CD14-positive monocyte (primary cell): ENCODE results near the gene ITIH3. TPM values are rescaled to one million over a fixed set of nuclear protein-coding genes. Genes with fewer than 3 reads are reported as not detected.

Experiments used
- DNase-seq, 3 donors: peaks; one replicate each; pipeline ENCODE4 v3.0.0-alpha.2; 2011 to 2022
- H2AFZ ChIP-seq: 2 replicates; pipeline ENCODE4 v1.6.0; 2012; ENCODE audit warnings: mild to moderate bottlenecking, low read depth, low read length, inconsistent platforms; ENCODE audit not compliant: insufficient read depth, poor library complexity, severe bottlenecking
- H3K27ac ChIP-seq, 2 donors: 1 replicate in 1 of 2; 2 replicates in 1 of 2; pipeline ENCODE4 v1.5.1; 2012 to 2013; ENCODE audit warnings: low read length in 2 of 2, control low read depth in 1 of 2, inconsistent platforms in 1 of 2, low read depth in 1 of 2, mild to moderate bottlenecking in 1 of 2
- H3K27me3 ChIP-seq, 2 donors: one replicate each; pipeline versions ENCODE4 v1.6.0 to v1.6.1; 2011 to 2013; ENCODE audit warnings: low read length in 2 of 2; ENCODE audit not compliant: control insufficient read depth in 2 of 2, insufficient read depth in 2 of 2
- H3K36me3 ChIP-seq, 2 donors: replicated peaks in 1 of 2; 1 replicate in 1 of 2; 2 replicates in 1 of 2; pipeline versions ENCODE4 v1.5.1 to v1.6.1; 2012 to 2013; ENCODE audit warnings: low read length in 2 of 2, control low read depth in 1 of 2, inconsistent platforms in 1 of 2, mild to moderate bottlenecking in 1 of 2; ENCODE audit not compliant: insufficient read depth in 2 of 2, control insufficient read depth in 1 of 2
- H3K4me1 ChIP-seq, 2 donors: 1 replicate in 1 of 2; 2 replicates in 1 of 2; pipeline versions ENCODE4 v1.5.1 to v1.6.1; 2012 to 2013; ENCODE audit warnings: low read length in 2 of 2, control low read depth in 1 of 2, inconsistent platforms in 1 of 2, mild to moderate bottlenecking in 1 of 2, moderate library complexity in 1 of 2; ENCODE audit not compliant: insufficient read depth in 2 of 2, control insufficient read depth in 1 of 2
- H3K4me2 ChIP-seq: replicated peaks from 2 replicates; pipeline ENCODE3; 2012; ENCODE audit warnings: low read length, moderate library complexity, mild to moderate bottlenecking; ENCODE audit not compliant: poor library complexity, severe bottlenecking; ENCODE audit errors: extremely low read depth
- H3K4me3 ChIP-seq, 3 experiments: fragments of 200-600 bp in 1 of 3; sonication (generic) in 1 of 3; replicated peaks in 1 of 3; 1 replicate in 2 of 3; 2 replicates in 1 of 3; pipeline ENCODE4 v1.5.1; 2011 to 2013; ENCODE audit warnings: low read length in 3 of 3, mild to moderate bottlenecking in 3 of 3, control low read depth in 2 of 3, low read depth in 2 of 3, inconsistent platforms in 1 of 3, moderate library complexity in 1 of 3
- H3K79me2 ChIP-seq: 2 replicates; pipeline ENCODE4 v1.6.0; 2012; ENCODE audit warnings: mild to moderate bottlenecking, control low read depth, inconsistent platforms, low read length, moderate library complexity; ENCODE audit not compliant: insufficient read depth
- H3K9ac ChIP-seq: 2 replicates; pipeline ENCODE4 v1.6.0; 2017; ENCODE audit warnings: low read length, mild to moderate bottlenecking; ENCODE audit not compliant: insufficient read depth, poor library complexity, severe bottlenecking
- H3K9me3 ChIP-seq, 2 donors: replicated peaks in 1 of 2; 1 replicate in 1 of 2; 2 replicates in 1 of 2; pipeline versions ENCODE4 v1.5.1 to v1.6.1; 2012 to 2013; ENCODE audit warnings: low read length in 2 of 2, control low read depth in 1 of 2; ENCODE audit not compliant: control insufficient read depth in 1 of 2, insufficient read depth in 1 of 2
- H4K20me1 ChIP-seq: 2 replicates; pipeline ENCODE4 v1.6.0; 2012; ENCODE audit warnings: mild to moderate bottlenecking, low read length, control low read depth, moderate library complexity; ENCODE audit not compliant: insufficient read depth
- H3K27ac Mint-ChIP-seq, 7 donors: one replicate each; pipeline ENCODE4 v1.8.0; 2020; ENCODE audit warnings: mild to moderate bottlenecking in 7 of 7, mixed read lengths in 7 of 7, moderate library complexity in 6 of 7, inconsistent platforms in 2 of 7
- H3K27me3 Mint-ChIP-seq, 3 donors: one replicate each; pipeline ENCODE4 v1.8.0; 2021 to 2022; ENCODE audit warnings: low read depth in 3 of 3, mild to moderate bottlenecking in 3 of 3, mixed read lengths in 3 of 3, moderate library complexity in 3 of 3, inconsistent platforms in 1 of 3
- H3K36me3 Mint-ChIP-seq, 2 donors: one replicate each; pipeline ENCODE4 v1.8.0; 2020; ENCODE audit warnings: mixed read lengths in 2 of 2, inconsistent platforms in 1 of 2, mild to moderate bottlenecking in 1 of 2
- H3K4me1 Mint-ChIP-seq: one replicate; pipeline ENCODE4 v1.8.0; 2020; ENCODE audit warnings: mild to moderate bottlenecking, mixed read lengths
- H3K4me3 Mint-ChIP-seq, 2 donors: one replicate each; pipeline ENCODE4 v1.8.0; 2020; ENCODE audit warnings: mild to moderate bottlenecking in 2 of 2, mixed read lengths in 2 of 2, moderate library complexity in 1 of 2
- H3K9me3 Mint-ChIP-seq, 7 donors: one replicate each; pipeline ENCODE4 v1.8.0; 2020 to 2022; ENCODE audit warnings: mixed read lengths in 7 of 7, mild to moderate bottlenecking in 6 of 7, moderate library complexity in 6 of 7, inconsistent platforms in 2 of 7
- WGBS: methylation state at CpG from one replicate; pipeline ENCODE4 v1.1.5; 2013; ENCODE audit warnings: missing lambda C conversion rate; ENCODE audit not compliant: insufficient coverage; 5-methylcytosine and 5-hydroxymethylcytosine counted together
- intact Hi-C, 2 donors: fragments of 100-400 bp; cut with micrococcal nuclease; formaldehyde crosslinking; loops; one replicate each; pipeline versions ENCODE4 v1.15.0 to v1.15.1; 2023
- polyA plus RNA-seq, 3 donors: library from polyadenylated mRNA; depleted of rRNA in 1 of 3; unstranded in 2 of 3; stranded (reverse) in 1 of 3; fragments of 300-500 nt in 2 of 3; fragments of >200 nt in 1 of 3; fragmentation: Illumina TruSeq in 2 of 3; gene quantifications; 1 replicate in 2 of 3; 2 replicates in 1 of 3; pipeline ENCODE4 v1.2.3, GENCODE V29; 2012 to 2021
- TF ChIP-seq, protein P1 (sequence below): fragments of 200-600 bp; IDR thresholded peaks from one replicate; pipeline ENCODE4 v1.8.0; 2022; ENCODE audit warnings: antibody characterized with exemption, mild to moderate bottlenecking

The ITIH3 gene
- polyA plus RNA-seq, 3 donors = 0.07 TPM; not detected in 2

DNA sequence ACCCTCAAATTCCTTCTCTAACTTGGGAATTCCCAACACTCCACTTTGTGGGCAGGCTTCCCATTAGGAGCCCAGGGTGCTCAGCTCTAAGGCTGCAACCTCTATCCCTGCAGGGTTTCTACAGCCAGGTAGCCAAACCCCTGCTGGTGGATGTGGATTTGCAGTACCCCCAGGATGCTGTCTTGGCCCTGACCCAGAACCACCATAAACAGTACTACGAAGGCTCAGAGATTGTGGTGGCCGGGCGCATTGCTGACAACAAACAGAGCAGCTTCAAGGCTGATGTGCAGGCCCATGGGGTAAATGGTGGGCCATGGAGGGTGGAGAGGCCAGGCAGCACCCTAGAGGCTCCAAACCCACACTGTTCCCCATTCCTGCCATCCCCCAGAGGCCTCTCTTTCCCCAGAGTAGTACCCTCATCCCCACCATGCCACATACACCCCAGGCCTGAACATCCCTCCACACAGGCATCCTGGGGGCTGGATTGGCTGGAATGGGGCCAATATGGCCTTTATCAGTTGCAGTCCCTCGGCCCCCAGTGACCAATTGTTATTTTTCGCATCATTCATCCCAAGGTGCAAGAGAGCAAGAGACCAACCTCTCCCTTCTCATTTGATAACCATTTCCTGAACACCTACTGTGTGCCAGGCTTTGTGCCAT, 9.5 kb upstream of the ITIH3 start:
- Histone ChIP-seq H3K27me3 (no peaks in the 10 kb centered on the region), H3K4me2 (no peak overlapping the region), H3K36me3 (no peaks in the 10 kb centered on the region), H2AFZ (no peak overlapping the region), H3K4me3 (no peak overlapping the region), H3K4me1 (peaks cover 10 to 20% of the 10 kb centered on the region in 2 donors), H3K27ac (no peak overlapping the region), H3K9ac (no peak overlapping the region), H3K79me2 (no peaks in the 10 kb centered on the region), H3K9me3 (no peaks in the 10 kb centered on the region), H4K20me1 (no peaks in the 10 kb centered on the region)
- H3K9me3 Mint-ChIP-seq = peaks cover 0 to 2% (median 0%) of the 10 kb centered on the region in 7 donors
- peaks cover 7 to 16% (median 9%) of the 10 kb centered on the region in 3 donors for H3K27me3 Mint-ChIP-seq
- peaks cover 23% of the 10 kb centered on the region for H3K4me1 Mint-ChIP-seq
- intact Hi-C loops = loop anchor here in 1 of 2 donors (5.0 kb wide), 1 partner anchor 38 kb away; no protein-coding TSS in a partner anchor
- no CpG with 5 or more reads among the region's 5 CpGs for WGBS
- TF ChIP-seq, protein P1, sequence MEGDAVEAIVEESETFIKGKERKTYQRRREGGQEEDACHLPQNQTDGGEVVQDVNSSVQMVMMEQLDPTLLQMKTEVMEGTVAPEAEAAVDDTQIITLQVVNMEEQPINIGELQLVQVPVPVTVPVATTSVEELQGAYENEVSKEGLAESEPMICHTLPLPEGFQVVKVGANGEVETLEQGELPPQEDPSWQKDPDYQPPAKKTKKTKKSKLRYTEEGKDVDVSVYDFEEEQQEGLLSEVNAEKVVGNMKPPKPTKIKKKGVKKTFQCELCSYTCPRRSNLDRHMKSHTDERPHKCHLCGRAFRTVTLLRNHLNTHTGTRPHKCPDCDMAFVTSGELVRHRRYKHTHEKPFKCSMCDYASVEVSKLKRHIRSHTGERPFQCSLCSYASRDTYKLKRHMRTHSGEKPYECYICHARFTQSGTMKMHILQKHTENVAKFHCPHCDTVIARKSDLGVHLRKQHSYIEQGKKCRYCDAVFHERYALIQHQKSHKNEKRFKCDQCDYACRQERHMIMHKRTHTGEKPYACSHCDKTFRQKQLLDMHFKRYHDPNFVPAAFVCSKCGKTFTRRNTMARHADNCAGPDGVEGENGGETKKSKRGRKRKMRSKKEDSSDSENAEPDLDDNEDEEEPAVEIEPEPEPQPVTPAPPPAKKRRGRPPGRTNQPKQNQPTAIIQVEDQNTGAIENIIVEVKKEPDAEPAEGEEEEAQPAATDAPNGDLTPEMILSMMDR = no peak
- no peaks in the 10 kb centered on the region for H3K36me3 Mint-ChIP-seq
- DNase-seq = no peak
- no peak overlapping the region for H3K27ac Mint-ChIP-seq
- no peak overlapping the region for H3K4me3 Mint-ChIP-seq

DNA sequence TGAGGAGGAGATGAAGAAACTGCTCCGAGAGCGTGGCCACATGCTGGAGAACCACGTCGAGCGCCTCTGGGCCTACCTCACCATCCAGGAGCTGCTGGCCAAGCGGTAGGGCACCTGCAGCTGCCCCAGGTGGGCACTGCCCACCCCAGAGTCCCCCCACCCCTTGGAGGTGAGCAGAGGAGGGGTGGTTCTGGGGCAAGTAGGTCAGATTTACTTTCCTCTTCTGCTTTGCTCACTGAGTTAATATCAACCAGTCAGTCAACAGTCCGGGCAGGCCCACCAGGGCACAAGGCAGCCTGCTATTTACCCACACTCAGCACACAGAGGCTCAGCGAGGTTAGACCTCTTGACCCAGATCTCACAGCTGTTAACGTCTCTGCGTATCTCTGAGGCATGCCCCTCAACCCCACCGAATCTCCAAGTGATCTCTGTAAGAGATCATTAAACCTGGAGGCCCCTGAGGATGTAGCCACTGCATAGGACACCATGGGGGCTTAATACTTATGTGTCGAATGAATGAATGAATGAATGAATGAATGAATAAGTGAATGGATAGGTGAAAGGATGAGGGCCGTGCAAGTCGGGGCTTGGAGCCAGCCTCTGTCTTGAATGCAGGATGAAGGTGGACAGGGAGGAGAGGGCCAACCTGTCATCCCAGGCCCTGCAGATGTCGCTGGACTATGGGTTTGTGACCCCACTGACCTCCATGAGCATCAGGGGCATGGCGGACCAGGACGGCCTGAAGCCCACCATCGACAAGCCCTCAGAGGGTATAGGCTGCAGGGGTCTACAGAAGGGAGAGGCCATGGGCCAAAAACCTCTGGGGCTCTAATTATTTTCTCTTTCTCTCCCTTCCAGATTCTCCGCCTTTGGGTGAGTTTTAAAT, 8.0 kb upstream of the ITIH3 start:
- H3K4me1 ChIP-seq = peaks cover 0 to 5% of the 10 kb centered on the region in 2 donors
- no peaks in the 10 kb centered on the region for H3K79me2 ChIP-seq
- H3K4me3 Mint-ChIP-seq = no peak overlapping the region
- H3K9ac ChIP-seq = no peak overlapping the region
- H3K27ac Mint-ChIP-seq = peak overlapping the region in 1 of 7 donors; percentile 18
- no peaks in the 10 kb centered on the region for H4K20me1 ChIP-seq
- H3K27me3 ChIP-seq = no peaks in the 10 kb centered on the region
- no peaks in the 10 kb centered on the region for H3K9me3 Mint-ChIP-seq
- no peaks in the 10 kb centered on the region for H3K9me3 ChIP-seq
- H2AFZ ChIP-seq = no peak overlapping the region
- no peaks in the 10 kb centered on the region for H3K36me3 ChIP-seq
- intact Hi-C loops = no loop called here
- no peak overlapping the region for H3K4me2 ChIP-seq
- no peak overlapping the region for H3K4me3 ChIP-seq
- H3K4me1 Mint-ChIP-seq = peaks cover 9% of the 10 kb centered on the region
- peaks cover 7 to 16% (median 9%) of the 10 kb centered on the region in 3 donors for H3K27me3 Mint-ChIP-seq
- H3K36me3 Mint-ChIP-seq = no peaks in the 10 kb centered on the region
- H3K27ac ChIP-seq = no peak overlapping the region
- TF ChIP-seq, protein P1 = no peak
- no peak for DNase-seq
- WGBS = 94% methylated on average over 9 of the region's 19 CpGs
